Retina (tissue), 1 donor: ENCODE results near the gene SPATA33.

Source experiments
- DNase-seq: peaks from one replicate; pipeline ENCODE4 v3.0.0-alpha.2; 2016

Gene SPATA33

DNA sequence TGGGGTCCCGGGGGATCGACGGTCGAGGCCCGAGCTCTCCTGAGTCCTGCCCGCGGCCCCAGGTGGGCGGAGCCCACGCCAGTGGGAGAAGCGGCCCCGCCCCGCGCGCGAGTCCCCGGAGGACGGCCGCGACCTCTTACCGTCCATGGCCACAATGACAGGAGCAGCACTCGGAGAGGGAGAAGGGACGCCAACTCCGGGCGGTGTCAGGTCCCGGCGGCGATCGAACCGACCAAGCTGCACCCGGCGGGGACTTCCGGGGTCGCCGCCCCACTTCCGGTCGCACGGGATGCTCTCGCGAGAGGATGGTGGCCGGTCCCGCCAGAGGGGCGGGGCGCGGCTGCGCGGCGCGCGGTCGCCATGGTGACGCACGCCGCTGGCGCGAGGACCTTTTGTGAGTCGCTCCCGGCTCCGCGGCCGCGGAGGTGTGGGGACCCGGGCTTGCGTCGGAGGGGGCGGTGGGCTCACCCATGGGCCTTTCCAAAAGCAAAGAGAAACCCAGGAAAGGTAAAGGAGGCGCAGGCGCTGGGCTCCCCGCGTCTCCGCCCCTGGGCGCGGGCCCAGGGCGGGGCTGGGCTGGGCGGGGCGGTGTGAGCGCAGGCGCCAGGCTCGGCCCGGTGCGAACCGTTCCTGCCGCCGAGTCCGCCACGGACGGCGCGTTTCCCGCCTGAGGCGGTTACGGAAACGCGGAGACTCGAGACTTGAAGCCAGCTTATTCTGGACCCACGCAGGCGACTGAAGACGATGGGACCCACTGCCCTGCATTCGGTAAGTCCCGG, at the start of gene SPATA33, which contains the start of gene CHMP1A:
TSS of gene SPATA33 (plus strand) at position 395 of the 779 bp plus-strand sequence. CDS start at position 471, 76 bp downstream.
TSS of gene CHMP1A (minus strand) at position 267 of the 779 bp plus-strand sequence. CDS start at position 147, 120 bp downstream.
- DNase-seq, result peak; percentile 97

DNA sequence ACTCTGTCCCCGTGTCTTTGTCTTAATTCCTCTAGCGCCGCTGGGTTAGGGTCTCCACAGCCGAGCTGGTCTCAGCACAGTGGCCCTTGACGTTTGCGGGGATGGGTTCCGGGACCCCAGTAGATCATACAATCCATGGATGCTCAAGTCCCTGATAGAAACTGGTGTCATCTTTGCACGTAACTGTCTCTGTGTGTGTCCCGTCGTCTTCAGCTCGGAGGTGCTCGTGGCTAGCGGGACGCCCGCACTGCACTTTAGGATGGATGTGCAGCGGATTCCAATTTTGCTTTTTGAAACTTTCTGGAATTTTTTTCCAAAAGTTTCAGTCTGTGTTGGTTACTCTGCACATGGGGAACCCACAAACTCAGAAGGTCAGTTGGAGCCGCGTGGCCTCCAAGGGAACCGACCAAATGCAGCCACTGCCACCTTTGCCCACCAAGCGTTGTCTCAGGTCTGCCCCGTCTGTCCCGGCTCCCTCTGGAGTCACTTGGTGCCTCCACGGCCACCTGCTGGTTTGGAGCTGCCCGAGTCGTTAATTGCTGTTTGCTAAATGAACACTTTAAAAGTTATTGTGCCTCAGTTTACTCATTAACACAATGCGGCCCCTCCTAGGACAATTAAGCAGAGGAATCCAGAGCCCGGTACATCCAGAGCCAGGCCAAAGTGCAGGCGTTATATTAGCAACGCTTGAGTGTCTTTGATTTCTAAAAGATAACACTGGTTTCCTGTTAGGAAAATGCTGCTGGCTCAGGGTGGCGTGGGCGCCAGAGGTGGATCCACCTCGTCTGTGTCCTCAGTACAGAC, 49.5 kb upstream of the SPATA33 start:
- DNase-seq, result no peak

DNA sequence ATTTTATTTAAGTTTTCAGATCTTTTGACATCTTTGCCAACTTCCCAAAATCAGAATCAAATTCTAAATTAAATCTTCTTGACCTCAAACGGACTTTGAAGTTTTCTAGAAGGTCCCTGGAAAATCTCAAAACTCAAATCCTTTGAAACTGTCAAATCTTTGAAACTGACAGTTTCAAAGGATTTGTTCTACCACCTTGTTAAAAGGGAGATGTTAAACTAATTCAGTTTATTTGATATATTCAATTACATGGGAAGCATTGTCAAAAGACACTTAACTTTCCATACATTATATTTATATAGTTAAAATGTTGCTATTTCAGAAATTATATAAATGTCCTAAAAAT, 47.6 kb upstream of the SPATA33 start:
- DNase-seq, result no peak

DNA sequence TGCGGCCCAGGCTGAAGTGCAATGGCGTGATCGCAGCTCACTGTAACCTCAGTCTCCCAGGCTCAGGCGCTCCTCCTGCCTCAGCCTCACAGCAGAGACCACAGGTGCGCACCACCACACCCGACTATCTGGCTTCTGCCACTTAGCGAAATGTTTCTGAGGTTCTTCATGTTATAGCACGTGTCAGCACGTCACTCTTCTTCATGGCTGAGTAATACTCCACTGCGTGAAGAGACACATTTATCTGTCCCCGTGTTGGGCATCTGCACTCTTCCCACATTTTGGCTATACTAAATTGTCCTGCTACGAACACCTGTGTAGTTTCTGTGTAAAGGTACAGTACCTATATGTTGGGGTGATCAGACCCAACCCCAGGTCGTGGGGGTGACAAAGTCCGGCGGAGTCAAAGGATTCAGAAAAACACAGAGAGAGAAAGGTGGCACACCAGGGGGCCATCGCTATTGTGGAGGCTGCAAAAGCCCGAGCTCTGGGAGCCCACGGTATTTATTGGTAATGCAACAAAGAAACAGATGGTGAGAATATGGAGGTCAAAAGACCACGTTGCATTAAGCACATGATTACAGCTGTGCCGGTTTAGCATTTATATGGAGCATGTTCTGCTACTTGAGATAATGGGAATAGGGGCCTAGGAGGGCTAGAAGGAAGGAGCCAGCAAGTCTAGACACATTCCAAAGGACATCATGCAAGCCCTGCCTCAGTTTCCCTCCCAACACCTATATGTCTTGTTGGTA, 45.0 kb upstream of the SPATA33 start:
- no peak for DNase-seq

DNA sequence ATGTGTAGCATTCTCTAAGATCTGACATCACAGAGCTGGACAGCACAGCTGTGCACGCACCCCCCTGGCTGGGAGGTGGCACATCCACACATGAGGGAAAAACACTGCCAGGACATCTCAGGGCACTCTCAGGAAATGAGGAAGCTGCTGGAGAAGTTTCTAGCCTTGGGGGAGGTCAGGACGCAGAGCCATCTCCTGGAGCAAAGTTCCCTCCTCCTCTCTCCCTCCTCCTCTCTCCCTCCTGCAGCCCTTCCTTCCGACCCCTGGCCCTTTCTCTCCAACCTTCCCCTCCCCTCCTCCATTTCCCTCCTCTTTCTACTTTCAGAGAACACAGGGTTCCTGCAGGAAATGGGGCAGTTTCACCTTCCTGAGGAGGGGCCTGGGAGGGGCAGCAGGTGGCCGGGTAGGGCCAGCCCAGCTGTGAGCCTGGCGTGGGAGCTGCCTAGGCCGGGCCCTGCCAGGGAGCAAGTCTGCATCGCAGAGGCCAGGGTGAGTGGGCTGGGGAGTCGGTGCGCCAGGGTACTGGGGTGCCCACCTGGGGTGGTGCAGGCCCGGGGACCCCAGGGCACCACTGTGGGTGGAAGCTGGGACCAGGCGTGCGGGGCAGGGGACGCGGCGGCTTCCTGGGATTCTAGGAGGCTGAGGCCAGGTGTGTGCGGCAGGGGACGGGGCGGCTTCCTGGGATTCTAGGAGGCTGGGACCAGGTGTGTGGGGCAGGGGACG, 44.2 kb upstream of the SPATA33 start, which contains the start of gene DPEP1:
TSS of gene DPEP1 (plus strand) at position 412 of the 723 bp plus-strand sequence. CDS start 16,769 bp downstream, outside the sequence.
- DNase-seq, result no peak

DNA sequence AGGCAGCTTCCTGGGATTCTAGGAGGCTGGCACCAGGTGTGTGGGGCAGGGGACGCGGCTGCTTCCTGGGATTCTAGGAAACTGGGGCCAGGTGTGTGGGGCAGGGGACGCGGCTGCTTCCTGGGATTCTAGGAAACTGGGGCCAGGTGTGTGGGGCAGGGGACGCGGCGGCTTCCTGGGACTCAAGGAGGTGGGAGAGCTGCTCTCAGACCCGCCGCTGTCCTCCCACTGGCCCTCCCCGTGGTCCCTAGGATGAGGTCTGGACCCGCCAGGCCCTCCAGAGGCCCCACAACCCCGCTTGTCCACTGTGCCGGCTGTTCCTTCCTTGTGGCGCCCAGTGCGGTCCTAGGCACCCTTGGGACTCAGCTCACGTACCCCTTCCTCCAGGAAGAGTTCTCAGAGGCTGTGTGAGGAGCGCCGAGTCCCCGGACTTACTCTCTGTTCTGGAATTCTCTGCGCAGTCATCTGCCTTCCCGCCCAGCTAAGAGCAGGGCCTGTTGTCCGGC, 43.6 kb upstream of the SPATA33 start:
- no peak for DNase-seq

DNA sequence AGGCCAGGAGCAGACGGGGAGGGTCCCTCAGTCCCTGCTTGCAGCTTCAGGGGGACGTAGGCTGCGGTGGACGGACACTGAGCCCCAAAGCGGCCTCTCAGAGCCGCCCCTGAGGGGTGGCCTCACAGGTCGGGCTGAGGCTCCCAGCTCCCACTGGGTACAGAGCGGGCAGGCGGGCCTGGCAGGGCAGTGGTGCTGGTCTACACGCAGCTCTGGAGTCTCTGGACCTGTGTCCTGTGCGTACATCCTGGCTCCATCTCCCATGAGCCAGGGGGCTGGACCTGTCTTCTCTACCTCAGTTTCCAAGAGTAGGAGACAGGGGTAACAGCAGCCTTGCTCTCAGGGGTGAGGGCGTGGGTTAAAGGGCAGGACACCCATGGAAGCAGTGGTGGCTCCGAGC, 42.5 kb upstream of the SPATA33 start:
- DNase-seq, result no peak

DNA sequence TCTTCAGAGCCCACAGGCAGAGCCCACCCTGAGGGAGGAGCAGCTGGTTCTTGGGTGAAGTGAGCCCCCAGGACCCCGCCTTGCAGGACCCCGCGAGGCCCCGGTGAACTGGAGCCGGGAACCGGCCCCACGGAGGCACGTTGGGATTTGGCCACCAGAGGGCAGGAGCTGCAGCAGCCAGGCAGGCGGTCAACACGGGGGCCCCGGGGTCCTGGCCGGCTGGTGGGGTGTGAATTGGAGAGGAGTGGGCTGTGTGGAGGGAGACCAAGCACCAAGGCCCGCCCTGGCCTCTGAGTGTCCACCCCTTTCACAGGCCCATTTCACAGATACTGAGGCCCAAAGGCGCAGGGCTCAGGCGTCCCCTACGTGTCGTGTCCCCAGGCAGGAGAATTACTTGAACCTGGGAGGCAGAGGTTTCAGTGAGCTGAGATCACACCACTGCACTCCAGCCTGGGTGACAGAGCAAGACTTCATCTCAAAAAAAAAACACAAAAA, 42.0 kb upstream of the SPATA33 start:
- no peak for DNase-seq

DNA sequence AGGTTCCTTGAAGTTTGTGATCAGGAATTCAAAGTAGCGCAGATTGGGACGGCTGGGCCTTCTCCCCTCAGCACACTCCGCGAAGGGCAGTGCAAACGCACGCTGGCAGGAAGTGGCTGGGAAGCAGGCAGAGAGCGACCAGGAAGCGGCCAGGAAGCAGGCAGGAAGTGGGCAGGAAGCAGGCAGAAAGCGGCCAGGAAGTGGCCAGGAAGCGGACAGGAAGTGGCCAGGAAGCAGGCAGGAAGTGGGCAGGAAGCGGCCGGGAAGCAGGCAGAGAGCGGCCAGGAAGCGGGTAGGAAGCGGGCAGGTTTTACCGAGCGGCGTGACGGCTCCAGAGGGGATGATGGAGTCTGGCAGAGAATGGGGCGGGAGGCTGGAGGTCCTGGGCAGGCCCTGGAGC, 41.0 kb upstream of the SPATA33 start:
- no peak for DNase-seq

DNA sequence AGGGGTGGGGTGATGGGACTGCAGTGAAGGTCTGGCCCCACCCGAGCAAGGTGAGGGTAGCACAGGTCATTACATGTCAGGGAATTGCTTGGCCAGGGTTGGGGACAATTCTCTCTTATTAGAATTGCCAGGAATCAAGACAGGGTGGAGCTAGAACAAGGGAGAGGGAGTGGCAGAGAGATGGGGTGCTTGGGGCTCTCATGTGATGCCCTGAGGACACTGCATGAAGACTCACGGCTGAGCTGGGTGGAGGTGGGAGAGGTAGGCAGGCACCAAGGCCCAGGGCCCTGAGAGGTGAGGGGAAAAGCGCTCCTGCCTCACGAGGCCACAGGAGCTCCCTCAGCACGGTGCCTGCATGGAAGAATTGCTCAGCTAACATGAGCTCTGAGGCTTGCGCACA, 40.6 kb upstream of the SPATA33 start:
- no peak for DNase-seq

DNA sequence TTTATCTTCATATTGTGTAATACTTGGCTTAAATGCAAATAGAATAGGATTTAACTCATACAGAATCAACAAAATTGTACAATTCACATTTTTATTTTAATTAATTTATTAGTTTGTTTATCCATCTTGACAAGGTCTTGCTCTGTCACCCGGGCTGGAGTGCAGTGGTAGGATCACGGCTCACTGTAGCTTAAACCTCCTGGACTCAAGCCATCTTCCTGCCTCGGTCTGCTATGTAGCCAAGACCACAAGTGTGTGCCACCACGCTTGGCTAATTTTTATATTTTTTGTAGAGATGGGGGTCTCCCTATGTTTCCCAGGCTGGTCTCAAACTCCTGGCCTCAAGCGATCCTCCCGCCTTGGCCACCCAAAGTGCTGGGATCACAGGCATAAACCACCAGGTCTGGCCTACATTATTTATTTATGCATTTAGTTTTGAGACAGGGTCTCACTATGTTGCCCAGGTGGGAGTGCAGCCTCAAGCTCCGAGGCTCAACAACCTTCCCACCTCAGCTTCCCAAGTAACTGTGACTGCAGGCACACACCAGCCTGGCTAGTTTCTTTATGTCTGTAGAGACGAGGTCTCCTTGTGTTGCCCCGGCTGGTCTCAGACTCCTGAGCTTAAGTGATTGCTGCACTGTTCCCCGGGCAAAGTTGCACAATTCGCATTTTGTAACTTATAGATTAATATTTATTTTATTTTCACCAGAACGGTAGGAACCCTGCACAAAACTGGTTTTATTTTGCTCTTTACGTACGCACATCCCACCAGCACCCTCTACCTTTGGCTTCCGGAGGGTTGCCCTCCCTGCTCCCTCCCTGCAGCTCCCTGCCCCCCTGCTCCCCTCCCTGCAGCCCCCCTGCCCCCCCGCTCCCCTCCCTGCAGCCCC, 39.3 kb upstream of the SPATA33 start:
- DNase-seq, result no peak

DNA sequence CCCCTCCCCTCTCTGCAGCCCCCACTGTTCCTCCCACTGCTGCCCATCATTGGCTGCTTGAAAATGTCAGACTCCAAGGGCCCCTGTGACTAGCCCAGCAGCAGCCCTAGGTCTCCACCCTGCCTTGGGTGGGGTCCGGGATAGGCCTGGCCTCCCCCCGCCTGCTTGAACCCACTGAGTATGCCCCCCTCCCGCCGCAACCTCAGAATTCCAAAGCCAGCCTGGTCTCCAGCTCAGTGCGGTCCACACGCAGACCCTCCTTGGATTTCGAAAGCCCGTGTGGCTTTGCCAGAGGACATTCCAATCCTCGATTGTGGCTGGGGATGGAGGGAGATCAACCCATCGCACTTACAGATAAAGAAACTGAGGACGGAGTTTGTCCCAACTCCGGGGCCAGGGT, 37.8 kb upstream of the SPATA33 start:
- DNase-seq, result no peak

DNA sequence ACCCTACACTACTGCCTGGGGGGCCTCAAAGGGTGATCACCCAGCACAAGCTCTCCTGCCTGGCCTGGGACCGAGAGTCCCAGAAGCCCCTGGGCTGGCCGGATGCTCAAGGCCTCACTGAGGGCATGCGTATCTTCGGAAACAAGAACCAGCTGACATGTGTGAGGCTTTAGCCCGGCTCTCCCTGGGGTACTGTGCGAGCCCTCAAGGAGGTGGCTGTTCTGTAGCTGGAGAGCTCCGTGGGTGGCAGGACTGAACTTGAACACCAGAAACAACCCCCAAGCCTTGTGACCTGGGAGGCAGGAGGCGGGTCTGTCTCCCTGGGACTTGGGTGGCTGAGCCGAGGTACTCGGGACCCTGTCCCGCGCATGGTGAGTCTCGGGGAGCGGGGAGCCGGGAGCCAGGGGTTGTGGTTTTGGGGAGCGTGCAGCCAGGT, 37.2 kb upstream of the SPATA33 start:
- DNase-seq, result no peak

DNA sequence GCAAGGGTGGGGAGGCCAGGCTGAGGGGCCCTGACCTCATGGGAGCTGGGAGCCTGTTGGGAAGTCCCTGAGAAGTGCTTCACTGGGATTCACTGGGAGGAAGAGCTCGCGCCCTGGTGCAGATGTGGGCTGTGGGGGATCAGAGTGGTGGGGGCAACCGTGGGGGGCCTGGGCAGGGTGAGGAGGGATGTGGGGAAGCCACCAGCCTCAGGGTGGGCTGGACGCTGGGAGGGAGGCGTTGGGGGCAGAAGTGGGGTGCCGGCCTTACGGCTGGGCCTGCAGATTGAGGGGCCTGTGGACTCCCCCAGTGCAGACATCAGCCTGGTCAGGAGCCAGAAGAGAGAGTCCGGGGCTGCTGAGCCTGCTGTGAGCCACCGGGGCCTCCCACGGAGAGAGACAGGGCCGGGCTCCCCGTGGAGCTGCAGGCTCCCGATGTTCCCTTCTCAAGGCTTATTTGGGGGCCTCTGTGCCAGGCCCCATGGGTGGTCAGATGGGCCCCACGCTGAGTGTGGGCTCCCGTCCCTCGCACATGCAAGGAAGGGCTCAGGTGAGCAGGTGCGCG, 36.4 kb upstream of the SPATA33 start:
- no peak for DNase-seq

DNA sequence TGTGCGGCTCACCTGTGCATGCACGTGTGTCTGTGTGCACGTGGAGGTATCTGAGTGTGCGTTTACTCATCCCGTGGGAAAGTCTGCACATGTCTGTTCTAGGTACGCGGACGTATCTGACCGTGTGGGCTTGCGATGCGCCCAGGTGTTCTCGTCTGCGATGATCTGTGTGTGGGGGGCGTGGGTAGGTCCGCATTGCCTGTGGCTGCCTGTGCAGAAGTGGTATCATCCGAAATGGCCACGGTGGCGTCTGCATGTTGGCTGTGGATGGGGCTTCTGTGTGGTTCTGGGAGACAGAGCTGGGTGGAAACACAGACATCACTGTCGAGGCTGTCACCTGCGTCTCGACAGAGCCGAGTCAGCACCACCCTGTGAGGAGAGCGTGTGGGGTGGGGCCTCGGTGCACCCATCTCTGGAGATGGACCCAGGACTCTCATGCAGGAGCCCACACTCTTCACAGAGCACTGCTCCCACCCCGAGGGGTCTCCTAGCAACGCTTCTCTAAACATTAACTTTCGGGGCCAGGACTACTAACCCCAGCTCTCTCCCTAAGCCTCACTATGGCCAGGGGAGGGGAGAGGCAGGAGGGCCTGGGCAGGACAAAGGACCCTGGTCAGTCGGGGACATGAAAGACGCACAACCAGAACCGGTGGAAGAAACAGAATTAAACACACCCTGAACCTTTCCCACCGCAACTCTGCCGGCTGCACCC, 35.8 kb upstream of the SPATA33 start:
- no peak for DNase-seq

DNA sequence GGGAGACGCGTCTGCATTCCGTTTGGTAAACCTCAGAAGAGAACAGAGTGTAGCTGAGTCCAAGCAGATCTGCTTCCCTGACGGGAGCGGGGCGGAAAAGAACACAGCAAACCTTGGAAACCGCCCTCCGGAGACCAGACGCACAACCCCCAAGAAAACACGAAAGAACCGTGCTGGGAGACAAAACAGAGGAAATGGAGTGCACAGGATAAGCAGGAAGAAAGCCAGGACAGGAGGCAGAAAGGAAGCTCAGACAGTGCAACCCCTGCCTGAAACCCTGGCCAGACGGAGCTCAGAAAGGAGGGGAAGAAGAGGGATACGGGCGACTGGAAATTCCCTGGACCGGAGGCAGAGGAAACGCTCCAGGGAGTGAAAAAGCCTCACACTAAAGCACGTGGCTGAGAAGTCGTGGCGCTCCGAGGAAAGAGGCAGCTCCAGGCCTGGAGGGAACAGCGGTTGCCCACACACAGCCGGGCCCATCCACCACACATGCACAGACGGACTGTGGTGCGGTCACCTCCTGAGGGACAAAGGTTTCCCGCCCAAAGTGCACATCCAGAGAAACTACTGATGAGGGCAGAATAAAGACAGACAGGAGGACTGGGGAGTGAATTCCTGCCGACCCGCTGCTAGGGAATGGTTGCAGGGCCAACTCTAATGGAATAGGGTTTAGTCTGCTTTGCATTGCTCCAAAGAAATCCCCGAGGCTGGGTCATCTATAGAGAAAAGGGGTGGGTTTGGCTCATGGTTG, 34.0 kb upstream of the SPATA33 start:
- DNase-seq, result peak; percentile 58

DNA sequence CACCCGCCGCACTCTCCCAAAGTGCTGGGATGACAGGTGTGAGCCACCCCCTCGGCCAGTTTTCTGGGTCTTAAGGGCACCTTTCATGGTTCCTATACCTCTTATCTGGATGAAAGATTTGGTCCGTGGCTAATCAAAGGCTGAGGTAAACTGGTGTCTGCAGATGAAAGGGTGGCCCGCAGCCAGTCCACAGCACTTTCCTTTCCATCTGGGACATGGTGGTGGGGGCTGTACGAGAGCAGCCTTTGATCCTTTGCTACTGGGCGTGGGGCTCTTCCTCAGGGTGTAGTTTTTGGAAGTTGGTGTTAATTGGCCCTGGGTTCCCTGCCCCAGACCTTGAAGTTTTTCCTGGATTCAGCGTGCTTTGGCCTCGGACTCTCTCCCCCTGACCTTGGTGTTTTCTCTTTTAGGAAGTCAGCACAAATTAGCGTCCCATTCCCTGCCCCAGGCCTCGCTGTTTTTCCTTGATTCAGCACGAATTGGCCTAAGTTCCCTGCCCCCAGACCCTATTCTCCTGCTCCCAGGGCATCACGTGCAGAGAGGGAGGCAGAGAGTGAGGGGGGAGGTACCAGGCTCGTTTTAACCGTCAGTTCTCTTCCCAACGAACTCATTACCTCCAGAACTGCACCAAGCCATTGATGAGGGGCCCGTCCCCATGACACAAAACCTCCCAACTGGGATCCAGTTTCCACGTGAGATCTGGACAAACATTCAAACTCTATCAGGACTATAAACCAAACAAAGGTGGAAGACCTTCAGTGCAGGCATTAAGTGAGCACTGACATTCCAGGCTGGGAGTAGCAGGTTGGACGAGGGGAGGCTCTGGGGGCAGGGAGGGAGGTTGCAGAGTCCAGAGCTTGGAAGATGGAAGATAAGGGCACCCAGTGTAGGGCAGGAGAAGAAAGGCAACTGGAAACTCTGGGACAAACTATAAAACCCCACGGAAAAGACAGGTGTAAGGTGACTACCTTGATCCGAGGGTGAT, 32.6 kb upstream of the SPATA33 start:
- no peak for DNase-seq
